Measurements from ENCODE around the gene LMTK2. TPM values are rescaled to one million over a fixed set of nuclear protein-coding genes. Genes with fewer than 3 reads are reported as not detected.

Gene LMTK2
- total RNA-seq, 2 experiments from 2014 or later: 30.3 to 31.7 TPM

DNA sequence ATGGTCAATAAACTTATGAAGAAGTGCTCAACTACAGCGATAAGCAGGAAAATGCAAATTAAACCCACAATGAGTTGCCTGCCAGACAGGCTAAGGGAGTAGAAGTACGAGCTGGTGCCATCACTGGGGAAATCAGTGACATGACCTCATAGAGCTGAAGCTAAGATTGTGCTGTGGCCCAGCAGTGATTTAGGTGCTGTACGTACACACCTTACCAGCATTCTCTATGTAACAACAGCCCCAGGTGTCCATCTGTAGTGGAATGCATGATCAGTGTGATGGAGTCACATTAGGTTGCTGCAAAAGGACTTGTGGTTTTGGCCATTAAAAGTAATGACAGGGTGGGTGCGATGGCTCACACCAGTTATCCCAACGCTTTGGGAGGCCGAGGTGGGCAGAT lies 151.0 kb downstream of the LMTK2 start:
- H3K9me3 Mint-ChIP-seq: no peaks in the 10 kb centered on the region
- no peak overlapping the region for H3K27ac Mint-ChIP-seq
- no peaks in the 10 kb centered on the region for H3K27me3 Mint-ChIP-seq
- H3K4me3 Mint-ChIP-seq: no peak overlapping the region
- peaks cover 19% of the 10 kb centered on the region for H3K36me3 ChIP-seq (ENCODE audit: insufficient read depth, low read length)
- no peak overlapping the region for H3K27ac ChIP-seq (ENCODE audit: low read depth in 1 of 2, low read length in 2 of 2)
- no peaks in the 10 kb centered on the region for H3K27me3 ChIP-seq (ENCODE audit: control insufficient read depth in 1 of 2, insufficient read depth in 2 of 2, low read length in 2 of 2)
- no peak overlapping the region for H3K4me3 ChIP-seq (ENCODE audit: low read length)
- ChIA-PET CTCF (no interaction called here), POLR2A (interaction anchor here (1.0 kb wide), 1 partner anchor 55 kb away, joined by 3 read pairs; no protein-coding TSS in a partner anchor)
- intact Hi-C loops (cut with DNase I, micrococcal nuclease): loop anchor here in 1 of 2 experiments (10.0 kb wide), 2 partner anchors 283 to 1143 kb away; partner anchors contain the start of gene SDHAF3
- TF ChIP-seq, protein P1, sequence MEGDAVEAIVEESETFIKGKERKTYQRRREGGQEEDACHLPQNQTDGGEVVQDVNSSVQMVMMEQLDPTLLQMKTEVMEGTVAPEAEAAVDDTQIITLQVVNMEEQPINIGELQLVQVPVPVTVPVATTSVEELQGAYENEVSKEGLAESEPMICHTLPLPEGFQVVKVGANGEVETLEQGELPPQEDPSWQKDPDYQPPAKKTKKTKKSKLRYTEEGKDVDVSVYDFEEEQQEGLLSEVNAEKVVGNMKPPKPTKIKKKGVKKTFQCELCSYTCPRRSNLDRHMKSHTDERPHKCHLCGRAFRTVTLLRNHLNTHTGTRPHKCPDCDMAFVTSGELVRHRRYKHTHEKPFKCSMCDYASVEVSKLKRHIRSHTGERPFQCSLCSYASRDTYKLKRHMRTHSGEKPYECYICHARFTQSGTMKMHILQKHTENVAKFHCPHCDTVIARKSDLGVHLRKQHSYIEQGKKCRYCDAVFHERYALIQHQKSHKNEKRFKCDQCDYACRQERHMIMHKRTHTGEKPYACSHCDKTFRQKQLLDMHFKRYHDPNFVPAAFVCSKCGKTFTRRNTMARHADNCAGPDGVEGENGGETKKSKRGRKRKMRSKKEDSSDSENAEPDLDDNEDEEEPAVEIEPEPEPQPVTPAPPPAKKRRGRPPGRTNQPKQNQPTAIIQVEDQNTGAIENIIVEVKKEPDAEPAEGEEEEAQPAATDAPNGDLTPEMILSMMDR (IDR thresholded peaks at IDR 0.05): no peak
- peaks cover 0 to 7% of the 10 kb centered on the region in 2 experiments for H3K9me3 ChIP-seq (ENCODE audit: control insufficient read depth in 1 of 2, insufficient read depth in 1 of 2, low read length in 2 of 2)
- H3K4me1 Mint-ChIP-seq (ENCODE audit: low read depth): peaks cover 26% of the 10 kb centered on the region
- peaks cover 14% of the 10 kb centered on the region for H3K4me1 ChIP-seq (ENCODE audit: insufficient read depth, low read length)
- DNase-seq (no peak), ATAC-seq (ENCODE audit: poor library complexity) (no peak)
- H3K36me3 Mint-ChIP-seq (ENCODE audit: low read depth): peaks cover 72% of the 10 kb centered on the region

Other genes with a start within 250 kb of the LMTK2 start
- 10 to 100 TPM; 18.3 to 19.5 TPM for gene ASNS, start 234.5 kb upstream of the LMTK2 start, total RNA-seq
- not detected for gene OCM2, start 116.7 kb upstream of the LMTK2 start, total RNA-seq
- not detected for gene BHLHA15, start 104.6 kb downstream of the LMTK2 start, total RNA-seq
- 10 to 100 TPM; 85.9 to 90.4 TPM for gene TECPR1, start 145.4 kb downstream of the LMTK2 start, total RNA-seq
- gene BRI3, start 174.8 kb downstream of the LMTK2 start, total RNA-seq: 10 to 100 TPM; 68.0 to 76.5 TPM

Measured in CD4-positive, alpha-beta T cell (primary cell).